ENCODE results near the gene GTF3C1. TPM values are rescaled to one million over a fixed set of nuclear protein-coding genes. Genes with fewer than 3 reads are reported as not detected.
A peak's percentile ranks its signal among the peaks of the same experiment; 100 is the strongest.

GTF3C1 gene
- total and polyA plus RNA-seq, 2 of the 13 experiments (the other 11 are each of a cell fraction or from before 2014, with no cell fraction given), result 29.2 to 72.7 TPM

DNA sequence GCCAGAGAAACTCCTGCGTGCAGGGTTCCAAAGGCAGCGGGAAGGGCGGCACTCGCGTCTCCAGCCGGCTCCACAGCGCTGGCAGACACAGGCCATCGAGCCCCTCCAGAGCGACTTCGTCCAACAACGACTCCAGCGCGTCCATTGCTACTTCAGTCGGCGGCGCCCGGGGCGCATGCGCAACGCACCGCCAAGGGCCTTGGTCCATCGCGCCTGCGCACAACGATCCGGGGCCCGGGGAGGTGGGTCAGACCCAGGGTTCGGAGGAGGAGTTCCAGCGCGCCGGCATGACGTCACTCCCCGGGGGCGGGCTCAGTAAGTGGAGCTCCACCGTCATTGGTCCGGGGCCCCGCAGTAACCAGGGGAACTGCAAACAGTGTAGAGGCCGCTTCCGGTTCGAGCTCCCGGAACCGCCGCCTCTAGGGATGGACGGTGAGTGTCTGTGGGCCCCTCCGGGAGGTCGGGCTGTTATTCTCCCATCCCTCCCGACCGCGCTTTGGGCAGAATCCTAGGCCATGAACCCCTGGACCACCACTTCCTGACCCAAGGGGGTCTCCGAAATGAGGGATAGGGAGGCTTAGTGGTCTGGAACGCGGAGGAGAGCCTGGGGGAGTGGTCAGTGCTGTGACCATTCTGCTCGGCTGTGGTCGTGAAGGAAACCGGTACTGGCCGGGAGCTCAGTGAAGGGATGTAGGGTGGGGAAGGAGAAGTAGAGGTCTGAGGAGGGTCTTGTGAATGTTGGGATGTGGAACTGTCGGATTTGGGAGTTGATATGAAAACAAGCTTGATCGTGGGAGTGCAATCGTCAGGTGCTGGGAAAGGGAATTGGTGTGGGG lies at the start of gene GTF3C1, which contains the start of gene KATNIP (continued):
- TF ChIP-seq KDM2A (CRISPR knock-in tag; IDR thresholded peaks at IDR 0.05; ENCODE audit: borderline replicate concordance, low read depth) (peak; percentile 68), SMARCC2 (IDR thresholded peaks at IDR 0.05) (no peak), NFIC (IDR thresholded peaks at IDR 0.05; ENCODE audit: low read length) (no peak), JUNB (CRISPR knock-in tag; IDR thresholded peaks at IDR 0.05; ENCODE audit: borderline replicate concordance) (peak; percentile 28; the same call in 1 of the 2 replicates), FOXA1 (IDR thresholded peaks at IDR 0.05) (no peak), FOXA1 (CRISPR knock-in tag; IDR thresholded peaks at IDR 0.05) (0 out of 2 replicates have a peak, but pooled peaks have one; percentile 17), U2AF2 (IDR thresholded peaks at IDR 0.05; ENCODE audit: low read depth, low read length) (peak; percentile 93; the same call in 1 of the 2 replicates), HDAC2 (CRISPR knock-in tag; IDR thresholded peaks at IDR 0.05) (peak; percentile 13; the same call in 1 of the 2 replicates), ZNF441 (CRISPR knock-in tag; IDR thresholded peaks at IDR 0.05; ENCODE audit: borderline replicate concordance) (0 out of 2 replicates have a peak, but pooled peaks have one; percentile 19), MTA1 (CRISPR knock-in tag; IDR thresholded peaks at IDR 0.05; ENCODE audit: borderline replicate concordance) (no peak), TOPORS (CRISPR knock-in tag; IDR thresholded peaks at IDR 0.05) (no peak), ZNF501 (CRISPR knock-in tag; IDR thresholded peaks at IDR 0.05) (peak; percentile 91), HOXA5 (CRISPR knock-in tag; IDR thresholded peaks at IDR 0.05) (peak; percentile 49; the same call in 1 of the 2 replicates)
- TF ChIP-seq, protein P1, sequence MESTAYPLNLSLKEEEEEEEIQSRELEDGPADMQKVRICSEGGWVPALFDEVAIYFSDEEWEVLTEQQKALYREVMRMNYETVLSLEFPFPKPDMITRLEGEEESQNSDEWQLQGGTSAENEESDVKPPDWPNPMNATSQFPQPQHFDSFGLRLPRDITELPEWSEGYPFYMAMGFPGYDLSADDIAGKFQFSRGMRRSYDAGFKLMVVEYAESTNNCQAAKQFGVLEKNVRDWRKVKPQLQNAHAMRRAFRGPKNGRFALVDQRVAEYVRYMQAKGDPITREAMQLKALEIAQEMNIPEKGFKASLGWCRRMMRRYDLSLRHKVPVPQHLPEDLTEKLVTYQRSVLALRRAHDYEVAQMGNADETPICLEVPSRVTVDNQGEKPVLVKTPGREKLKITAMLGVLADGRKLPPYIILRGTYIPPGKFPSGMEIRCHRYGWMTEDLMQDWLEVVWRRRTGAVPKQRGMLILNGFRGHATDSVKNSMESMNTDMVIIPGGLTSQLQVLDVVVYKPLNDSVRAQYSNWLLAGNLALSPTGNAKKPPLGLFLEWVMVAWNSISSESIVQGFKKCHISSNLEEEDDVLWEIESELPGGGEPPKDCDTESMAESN (CRISPR knock-in tag; conservative IDR thresholded peaks at IDR 0.05), result 0 out of 2 replicates have a peak, but pooled peaks have one; percentile 24
- TF ChIP-seq, protein P2, sequence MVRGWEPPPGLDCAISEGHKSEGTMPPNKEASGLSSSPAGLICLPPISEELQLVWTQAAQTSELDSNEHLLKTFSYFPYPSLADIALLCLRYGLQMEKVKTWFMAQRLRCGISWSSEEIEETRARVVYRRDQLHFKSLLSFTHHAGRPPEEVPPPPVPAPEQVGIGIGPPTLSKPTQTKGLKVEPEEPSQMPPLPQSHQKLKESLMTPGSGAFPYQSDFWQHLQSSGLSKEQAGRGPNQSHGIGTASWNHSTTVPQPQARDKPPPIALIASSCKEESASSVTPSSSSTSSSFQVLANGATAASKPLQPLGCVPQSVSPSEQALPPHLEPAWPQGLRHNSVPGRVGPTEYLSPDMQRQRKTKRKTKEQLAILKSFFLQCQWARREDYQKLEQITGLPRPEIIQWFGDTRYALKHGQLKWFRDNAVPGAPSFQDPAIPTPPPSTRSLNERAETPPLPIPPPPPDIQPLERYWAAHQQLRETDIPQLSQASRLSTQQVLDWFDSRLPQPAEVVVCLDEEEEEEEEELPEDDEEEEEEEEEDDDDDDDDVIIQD (CRISPR knock-in tag; IDR thresholded peaks at IDR 0.05; ENCODE audit: low read depth), result 0 out of 2 replicates have a peak, but pooled peaks have one; percentile 13
- TF ChIP-seq, protein P3, sequence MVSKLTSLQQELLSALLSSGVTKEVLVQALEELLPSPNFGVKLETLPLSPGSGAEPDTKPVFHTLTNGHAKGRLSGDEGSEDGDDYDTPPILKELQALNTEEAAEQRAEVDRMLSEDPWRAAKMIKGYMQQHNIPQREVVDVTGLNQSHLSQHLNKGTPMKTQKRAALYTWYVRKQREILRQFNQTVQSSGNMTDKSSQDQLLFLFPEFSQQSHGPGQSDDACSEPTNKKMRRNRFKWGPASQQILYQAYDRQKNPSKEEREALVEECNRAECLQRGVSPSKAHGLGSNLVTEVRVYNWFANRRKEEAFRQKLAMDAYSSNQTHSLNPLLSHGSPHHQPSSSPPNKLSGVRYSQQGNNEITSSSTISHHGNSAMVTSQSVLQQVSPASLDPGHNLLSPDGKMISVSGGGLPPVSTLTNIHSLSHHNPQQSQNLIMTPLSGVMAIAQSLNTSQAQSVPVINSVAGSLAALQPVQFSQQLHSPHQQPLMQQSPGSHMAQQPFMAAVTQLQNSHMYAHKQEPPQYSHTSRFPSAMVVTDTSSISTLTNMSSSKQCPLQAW (CRISPR knock-in tag; IDR thresholded peaks at IDR 0.05), result peak; percentile 79
- TF ChIP-seq, protein P4, sequence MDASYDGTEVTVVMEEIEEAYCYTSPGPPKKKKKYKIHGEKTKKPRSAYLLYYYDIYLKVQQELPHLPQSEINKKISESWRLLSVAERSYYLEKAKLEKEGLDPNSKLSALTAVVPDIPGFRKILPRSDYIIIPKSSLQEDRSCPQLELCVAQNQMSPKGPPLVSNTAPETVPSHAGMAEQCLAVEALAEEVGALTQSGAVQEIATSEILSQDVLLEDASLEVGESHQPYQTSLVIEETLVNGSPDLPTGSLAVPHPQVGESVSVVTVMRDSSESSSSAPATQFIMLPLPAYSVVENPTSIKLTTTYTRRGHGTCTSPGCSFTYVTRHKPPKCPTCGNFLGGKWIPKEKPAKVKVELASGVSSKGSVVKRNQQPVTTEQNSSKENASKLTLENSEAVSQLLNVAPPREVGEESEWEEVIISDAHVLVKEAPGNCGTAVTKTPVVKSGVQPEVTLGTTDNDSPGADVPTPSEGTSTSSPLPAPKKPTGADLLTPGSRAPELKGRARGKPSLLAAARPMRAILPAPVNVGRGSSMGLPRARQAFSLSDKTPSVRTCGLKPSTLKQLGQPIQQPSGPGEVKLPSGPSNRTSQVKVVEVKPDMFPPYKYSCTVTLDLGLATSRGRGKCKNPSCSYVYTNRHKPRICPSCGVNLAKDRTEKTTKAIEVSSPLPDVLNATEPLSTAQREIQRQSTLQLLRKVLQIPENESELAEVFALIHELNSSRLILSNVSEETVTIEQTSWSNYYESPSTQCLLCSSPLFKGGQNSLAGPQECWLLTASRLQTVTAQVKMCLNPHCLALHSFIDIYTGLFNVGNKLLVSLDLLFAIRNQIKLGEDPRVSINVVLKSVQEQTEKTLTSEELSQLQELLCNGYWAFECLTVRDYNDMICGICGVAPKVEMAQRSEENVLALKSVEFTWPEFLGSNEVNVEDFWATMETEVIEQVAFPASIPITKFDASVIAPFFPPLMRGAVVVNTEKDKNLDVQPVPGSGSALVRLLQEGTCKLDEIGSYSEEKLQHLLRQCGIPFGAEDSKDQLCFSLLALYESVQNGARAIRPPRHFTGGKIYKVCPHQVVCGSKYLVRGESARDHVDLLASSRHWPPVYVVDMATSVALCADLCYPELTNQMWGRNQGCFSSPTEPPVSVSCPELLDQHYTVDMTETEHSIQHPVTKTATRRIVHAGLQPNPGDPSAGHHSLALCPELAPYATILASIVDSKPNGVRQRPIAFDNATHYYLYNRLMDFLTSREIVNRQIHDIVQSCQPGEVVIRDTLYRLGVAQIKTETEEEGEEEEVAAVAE (CRISPR knock-in tag; IDR thresholded peaks at IDR 0.05; ENCODE audit: borderline replicate concordance), result peak; percentile 87
- TF ChIP-seq, protein P5, sequence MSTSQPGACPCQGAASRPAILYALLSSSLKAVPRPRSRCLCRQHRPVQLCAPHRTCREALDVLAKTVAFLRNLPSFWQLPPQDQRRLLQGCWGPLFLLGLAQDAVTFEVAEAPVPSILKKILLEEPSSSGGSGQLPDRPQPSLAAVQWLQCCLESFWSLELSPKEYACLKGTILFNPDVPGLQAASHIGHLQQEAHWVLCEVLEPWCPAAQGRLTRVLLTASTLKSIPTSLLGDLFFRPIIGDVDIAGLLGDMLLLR (CRISPR knock-in tag; IDR thresholded peaks at IDR 0.05), result peak; percentile 24; the same call in 1 of the 2 replicates

All from HepG2 (cell line).